Measurements from ENCODE around the gene ING5. TPM values are rescaled to one million over a fixed set of nuclear protein-coding genes. Genes with fewer than 3 reads are reported as not detected.

Gene ING5
- total RNA-seq, 6 donors from 2014 or later: 20.2 to 181 (median 41.5) TPM

DNA sequence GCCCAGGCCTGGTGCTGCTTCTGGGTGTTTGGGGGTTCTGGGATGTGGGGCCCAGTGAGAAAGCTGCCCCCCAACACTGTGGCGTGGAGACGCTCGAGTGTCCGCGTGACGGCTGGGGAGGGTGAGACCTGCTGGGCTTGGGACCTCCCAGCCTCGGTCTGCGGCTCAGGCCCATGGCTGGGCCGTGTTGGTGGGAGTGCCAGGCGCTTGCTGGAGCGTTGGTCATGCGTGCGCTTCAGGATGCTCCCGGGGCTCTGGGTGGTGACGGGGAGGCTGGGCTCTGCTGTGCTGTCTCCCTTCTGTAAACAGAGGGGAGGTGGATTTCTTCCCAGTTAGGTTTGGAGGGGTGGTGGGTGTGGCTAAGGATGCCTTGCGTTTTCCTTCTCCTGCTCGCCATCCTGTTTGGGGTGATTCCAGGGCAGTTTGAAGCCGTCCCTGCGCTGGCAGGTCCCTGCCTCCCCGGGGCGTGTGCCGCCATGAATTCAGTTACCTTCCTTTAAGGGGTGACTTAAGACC, 75.4 kb downstream of the ING5 start:
- no peak overlapping the region for H3K4me3 ChIP-seq
- H3K36me3 ChIP-seq: no peaks in the 10 kb centered on the region
- 75 to 79% methylated on average over 15 to 18 of the region's 22 CpGs for WGBS, 2 donors
- no peaks in the 10 kb centered on the region for H3K4me1 ChIP-seq
- DNase-seq (peak; percentile 12 to 65), ATAC-seq (ENCODE audit: low FRiP score in 2 of 2) (no peak)
- peaks cover 0 to 6% (median 2%) of the 10 kb centered on the region in 4 donors for H3K9me3 ChIP-seq
- H3K27ac ChIP-seq: no peak overlapping the region
- peaks cover 0 to 2% (median 0%) of the 10 kb centered on the region in 4 donors for H3K27me3 ChIP-seq
- TF ChIP-seq, protein P1, sequence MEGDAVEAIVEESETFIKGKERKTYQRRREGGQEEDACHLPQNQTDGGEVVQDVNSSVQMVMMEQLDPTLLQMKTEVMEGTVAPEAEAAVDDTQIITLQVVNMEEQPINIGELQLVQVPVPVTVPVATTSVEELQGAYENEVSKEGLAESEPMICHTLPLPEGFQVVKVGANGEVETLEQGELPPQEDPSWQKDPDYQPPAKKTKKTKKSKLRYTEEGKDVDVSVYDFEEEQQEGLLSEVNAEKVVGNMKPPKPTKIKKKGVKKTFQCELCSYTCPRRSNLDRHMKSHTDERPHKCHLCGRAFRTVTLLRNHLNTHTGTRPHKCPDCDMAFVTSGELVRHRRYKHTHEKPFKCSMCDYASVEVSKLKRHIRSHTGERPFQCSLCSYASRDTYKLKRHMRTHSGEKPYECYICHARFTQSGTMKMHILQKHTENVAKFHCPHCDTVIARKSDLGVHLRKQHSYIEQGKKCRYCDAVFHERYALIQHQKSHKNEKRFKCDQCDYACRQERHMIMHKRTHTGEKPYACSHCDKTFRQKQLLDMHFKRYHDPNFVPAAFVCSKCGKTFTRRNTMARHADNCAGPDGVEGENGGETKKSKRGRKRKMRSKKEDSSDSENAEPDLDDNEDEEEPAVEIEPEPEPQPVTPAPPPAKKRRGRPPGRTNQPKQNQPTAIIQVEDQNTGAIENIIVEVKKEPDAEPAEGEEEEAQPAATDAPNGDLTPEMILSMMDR (IDR thresholded peaks at IDR 0.05): no peak
- TF ChIP-seq POLR2AphosphoS5 (IDR thresholded peaks at IDR 0.05) (no peak), EP300 (IDR thresholded peaks at IDR 0.05) (no peak), POLR2A (IDR thresholded peaks at IDR 0.05) (no peak)

DNA sequence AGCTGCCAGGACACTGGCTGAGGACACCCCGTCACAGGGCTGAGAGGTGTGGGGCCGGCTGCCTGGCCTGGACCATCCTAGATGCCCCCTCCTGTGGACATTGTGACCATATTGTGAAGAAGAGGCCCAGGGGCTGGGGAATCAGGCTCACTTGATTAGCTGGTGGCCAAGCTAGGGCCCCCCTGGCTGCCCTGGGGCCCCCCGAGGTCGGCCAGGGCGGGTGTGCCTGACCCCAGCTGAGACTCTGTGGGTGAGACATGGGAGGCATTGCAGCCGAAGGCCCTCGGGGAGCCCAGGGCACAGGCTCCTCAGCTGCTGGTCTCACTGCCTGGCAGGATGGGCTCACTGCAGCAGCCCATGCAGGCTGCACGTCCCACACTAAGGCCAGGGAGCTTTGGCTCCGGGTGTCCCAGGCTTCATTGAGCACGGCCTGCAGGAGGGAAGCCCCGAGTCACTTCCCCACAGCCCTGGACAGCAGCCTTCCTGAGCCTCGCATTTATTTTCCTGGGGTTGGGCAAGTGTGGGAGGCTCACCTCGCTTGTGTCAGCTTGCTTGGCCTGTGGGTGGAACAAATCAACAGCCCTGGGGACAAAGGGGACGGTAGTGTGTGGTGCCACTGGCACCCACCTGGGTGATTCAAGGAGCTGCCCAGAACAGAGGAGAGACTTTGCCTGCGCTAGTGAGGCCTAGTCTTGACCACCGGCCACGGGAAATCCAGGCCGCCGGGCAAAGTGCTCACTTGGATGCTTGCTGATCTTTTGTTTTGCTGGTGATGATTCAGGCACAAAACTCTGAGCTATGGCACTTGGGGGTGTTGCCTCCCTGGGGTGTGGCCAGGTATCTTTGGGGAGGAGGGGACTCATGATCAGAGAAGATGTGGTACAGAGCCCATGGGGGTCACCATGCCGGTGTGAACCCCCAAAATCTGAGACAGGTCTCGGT, 76.1 kb downstream of the ING5 start:
- no peaks in the 10 kb centered on the region for H3K4me1 ChIP-seq
- ATAC-seq (ENCODE audit: low FRiP score in 2 of 2) (no peak), DNase-seq (peak; percentile 17 to 74)
- no peak overlapping the region for H3K4me3 ChIP-seq
- TF ChIP-seq, protein P1 (IDR thresholded peaks at IDR 0.05): no peak
- no peak for TF ChIP-seq POLR2A (IDR thresholded peaks at IDR 0.05)
- no peak for TF ChIP-seq EP300 (IDR thresholded peaks at IDR 0.05)
- no peak for TF ChIP-seq POLR2AphosphoS5 (IDR thresholded peaks at IDR 0.05)
- 76 to 95% methylated on average over 3 to 21 of the region's 21 CpGs for WGBS, 2 donors
- H3K27me3 ChIP-seq: peaks cover 0 to 2% (median 0%) of the 10 kb centered on the region in 4 donors
- no peaks in the 10 kb centered on the region for H3K36me3 ChIP-seq
- no peak overlapping the region for H3K27ac ChIP-seq
- peaks cover 0 to 6% (median 2%) of the 10 kb centered on the region in 4 donors for H3K9me3 ChIP-seq

Other genes starting within 250 kb of the ING5 start
- gene STK25, start 193.5 kb upstream of the ING5 start, total RNA-seq: 100 to 1,000 TPM in 5 of 6 donors, 10 to 100 TPM in 1; 97.3 to 351 (median 134) TPM
- gene BOK, start 143.3 kb upstream of the ING5 start, total RNA-seq: 100 to 1,000 TPM in 1 of 6 donors, 10 to 100 TPM in 5; 42.9 to 143 (median 61.3) TPM
- 10 to 100 TPM; 36.6 to 85.9 (median 48.1) TPM for gene THAP4, start 64.9 kb upstream of the ING5 start, total RNA-seq
- gene ATG4B, start 64.3 kb upstream of the ING5 start, total RNA-seq: 100 to 1,000 TPM in 1 of 6 donors, 10 to 100 TPM in 5; 53.1 to 213 (median 68.1) TPM
- 10 to 100 TPM; 10.2 to 43.0 (median 19.6) TPM for gene DTYMK, start 15.2 kb upstream of the ING5 start, total RNA-seq
- gene D2HGDH, start 32.6 kb downstream of the ING5 start, total RNA-seq: 100 to 1,000 TPM in 1 of 6 donors, 10 to 100 TPM in 5; 12.5 to 155 (median 35.8) TPM
- 1 to 10 TPM in 1 of 6 donors, under 1 TPM in 2, not detected in 3; 0.59 to 2.1 (median 0.91) TPM for gene GAL3ST2, start 74.8 kb downstream of the ING5 start, total RNA-seq
- gene NEU4, start 107.2 kb downstream of the ING5 start, total RNA-seq: 1 to 10 TPM in 1 of 6 donors, not detected in 5; 2.9 TPM
- gene PDCD1, start 156.9 kb downstream of the ING5 start, total RNA-seq: 1 to 10 TPM in 2 of 6 donors, under 1 TPM in 3, not detected in 1; 0.49 to 4.2 (median 0.91) TPM
- 1 to 10 TPM in 2 of 6 donors, under 1 TPM in 3, not detected in 1; 0.14 to 2.1 (median 0.69) TPM for gene RTP5, start 167.7 kb downstream of the ING5 start, total RNA-seq